ENCODE data around the gene PPFIA4.
"Not testable (repeated sequence)": the region's sequence is repeated elsewhere in the genome, so short reads cannot be mapped to it uniquely, and the experiment has no call there.

Gene PPFIA4

GRCh38 chr1:203001986-203002385 is 24.3 kb upstream of the PPFIA4 start:
- peaks cover 13% of the 10 kb centered on the region for H3K4me1 Mint-ChIP-seq
- no peak overlapping the region for H3K4me3 Mint-ChIP-seq
- no peak for DNase-seq (ENCODE audit: low spot score in 2 of 2)
- no peaks in the 10 kb centered on the region for H3K27me3 Mint-ChIP-seq
- H3K36me3 Mint-ChIP-seq: no peaks in the 10 kb centered on the region
- peaks cover 2% of the 10 kb centered on the region for H3K9me3 Mint-ChIP-seq
- no peak for ATAC-seq (ENCODE audit: low read depth)
- no peak overlapping the region for H3K27ac Mint-ChIP-seq

GRCh38 chr1:203002951-203003350 is 23.3 kb upstream of the PPFIA4 start:
- H3K9me3 Mint-ChIP-seq: peaks cover 2% of the 10 kb centered on the region
- no peaks in the 10 kb centered on the region for H3K27me3 Mint-ChIP-seq
- peaks cover 17% of the 10 kb centered on the region for H3K4me1 Mint-ChIP-seq
- ATAC-seq (ENCODE audit: low read depth) (no peak), DNase-seq (ENCODE audit: low spot score in 2 of 2) (no peak)
- H3K27ac Mint-ChIP-seq: no peak overlapping the region
- H3K36me3 Mint-ChIP-seq: no peaks in the 10 kb centered on the region
- H3K4me3 Mint-ChIP-seq: no peak overlapping the region

GRCh38 chr1:203005395-203006142 is 20.7 kb upstream of the PPFIA4 start:
- DNase-seq (ENCODE audit: low spot score in 2 of 2); H3K27me3 Mint-ChIP-seq; H3K9me3 Mint-ChIP-seq; ATAC-seq (ENCODE audit: low read depth); H3K36me3 Mint-ChIP-seq: not testable (repeated sequence)
- peak overlapping the region; percentile 95 for H3K27ac Mint-ChIP-seq
- H3K4me1 Mint-ChIP-seq: peaks cover 21% of the 10 kb centered on the region
- H3K4me3 Mint-ChIP-seq: peak overlapping the region; percentile 91

- peaks cover 13% of the 10 kb centered on the region for H3K36me3 Mint-ChIP-seq
- H3K9me3 Mint-ChIP-seq: peaks cover 2% of the 10 kb centered on the region
- ATAC-seq (ENCODE audit: low read depth): peak; percentile 91
Observed at GRCh38 chr1:203006948-203007871, 19.1 kb upstream of the PPFIA4 start, which contains the start of gene TMEM183A. TMEM183A (plus strand) TSS chr1:203007374; CDS start chr1:203007466, 92 bp downstream.

GRCh38 chr1:203009185-203009584 is 17.1 kb upstream of the PPFIA4 start:
- Mint-ChIP-seq H3K9me3 (peaks cover 2% of the 10 kb centered on the region), H3K4me1 (peaks cover 26% of the 10 kb centered on the region), H3K27me3 (no peaks in the 10 kb centered on the region), H3K36me3 (peaks cover 22% of the 10 kb centered on the region), H3K27ac (no peak overlapping the region), H3K4me3 (no peak overlapping the region)
- DNase-seq (ENCODE audit: low spot score in 2 of 2): no peak
- ATAC-seq (ENCODE audit: low read depth): no peak

More at GRCh38 chr1:203006948-203007871, 19.1 kb upstream of the PPFIA4 start, which contains the start of gene TMEM183A:
- peak; percentile 85 to 90 for DNase-seq (ENCODE audit: low spot score in 2 of 2)
- peak within 1 kb of the TSS; percentile 91 for H3K4me3 Mint-ChIP-seq
- H3K27me3 Mint-ChIP-seq: no peaks in the 10 kb centered on the region
- peak within 1 kb of the TSS; percentile 95 for H3K27ac Mint-ChIP-seq
- peaks cover 21% of the 10 kb centered on the region for H3K4me1 Mint-ChIP-seq

- no peak overlapping the region for H3K4me3 Mint-ChIP-seq
- ATAC-seq (ENCODE audit: low read depth) (no peak), DNase-seq (ENCODE audit: low spot score in 2 of 2) (no peak)
- H3K9me3 Mint-ChIP-seq: no peaks in the 10 kb centered on the region
- H3K27ac Mint-ChIP-seq: no peak overlapping the region
- peaks cover 23% of the 10 kb centered on the region for H3K4me1 Mint-ChIP-seq
- no peaks in the 10 kb centered on the region for H3K27me3 Mint-ChIP-seq
- H3K36me3 Mint-ChIP-seq: peaks cover 30% of the 10 kb centered on the region
Observed at GRCh38 chr1:203011582-203011981, 14.7 kb upstream of the PPFIA4 start.

GRCh38 chr1:203017061-203017460 is 9.2 kb upstream of the PPFIA4 start:
- H3K36me3 Mint-ChIP-seq: peaks cover 36% of the 10 kb centered on the region
- H3K4me3 Mint-ChIP-seq: no peak overlapping the region
- H3K27ac Mint-ChIP-seq: no peak overlapping the region
- H3K4me1 Mint-ChIP-seq: peaks cover 9% of the 10 kb centered on the region
- DNase-seq (ENCODE audit: low spot score in 2 of 2) (no peak), ATAC-seq (ENCODE audit: low read depth) (no peak)
- H3K27me3 Mint-ChIP-seq: no peaks in the 10 kb centered on the region
- H3K9me3 Mint-ChIP-seq: no peaks in the 10 kb centered on the region

- no peak for DNase-seq (ENCODE audit: low spot score in 2 of 2)
Observed at GRCh38 chr1:203017692-203018091, 8.6 kb upstream of the PPFIA4 start.

GRCh38 chr1:203022855-203023254 is 3.4 kb upstream of the PPFIA4 start:
- H3K4me1 Mint-ChIP-seq; H3K27me3 Mint-ChIP-seq; H3K4me3 Mint-ChIP-seq; ATAC-seq (ENCODE audit: low read depth); DNase-seq (ENCODE audit: low spot score in 2 of 2); H3K9me3 Mint-ChIP-seq; H3K27ac Mint-ChIP-seq: not testable (repeated sequence)
- peaks cover 20% of the 10 kb centered on the region for H3K36me3 Mint-ChIP-seq

More at GRCh38 chr1:203017692-203018091, 8.6 kb upstream of the PPFIA4 start:
- no peak for ATAC-seq (ENCODE audit: low read depth)
- no peaks in the 10 kb centered on the region for H3K27me3 Mint-ChIP-seq
- no peak overlapping the region for H3K4me3 Mint-ChIP-seq
- H3K9me3 Mint-ChIP-seq: no peaks in the 10 kb centered on the region
- H3K36me3 Mint-ChIP-seq: peaks cover 33% of the 10 kb centered on the region
- no peak overlapping the region for H3K27ac Mint-ChIP-seq
- peaks cover 7% of the 10 kb centered on the region for H3K4me1 Mint-ChIP-seq

- Mint-ChIP-seq H3K4me3 (peak overlapping the region; percentile 77), H3K4me1 (peaks cover 7% of the 10 kb centered on the region), H3K9me3 (peaks cover 3% of the 10 kb centered on the region), H3K27me3 (peaks cover 4% of the 10 kb centered on the region), H3K27ac (peak overlapping the region; percentile 86), H3K36me3 (peaks cover 5% of the 10 kb centered on the region)
- no peak for DNase-seq (ENCODE audit: low spot score in 2 of 2)
- ATAC-seq (ENCODE audit: low read depth): no peak
Observed at GRCh38 chr1:203025686-203026030, 633 bp upstream of the PPFIA4 start.

GRCh38 chr1:203026666-203027663 is 674 bp downstream of the PPFIA4 start:
- peaks cover 4% of the 10 kb centered on the region for H3K36me3 Mint-ChIP-seq
- peak overlapping the region; percentile 64 for H3K4me3 Mint-ChIP-seq
- ATAC-seq (ENCODE audit: low read depth) (peak; percentile 33), DNase-seq (ENCODE audit: low spot score in 2 of 2) (no peak)
- H3K27ac Mint-ChIP-seq: no peak overlapping the region
- peaks cover 7% of the 10 kb centered on the region for H3K4me1 Mint-ChIP-seq
- H3K9me3 Mint-ChIP-seq: peaks cover 3% of the 10 kb centered on the region
- H3K27me3 Mint-ChIP-seq: peaks cover 4% of the 10 kb centered on the region

GRCh38 chr1:203028067-203028783 is 1.9 kb downstream of the PPFIA4 start:
- DNase-seq (ENCODE audit: low spot score in 2 of 2): no peak
- H3K4me1 Mint-ChIP-seq: peaks cover 7% of the 10 kb centered on the region

More at GRCh38 chr1:203028067-203028783, 1.9 kb downstream of the PPFIA4 start:
- ATAC-seq (ENCODE audit: low read depth): no peak
- peaks cover 2% of the 10 kb centered on the region for H3K36me3 Mint-ChIP-seq
- H3K27me3 Mint-ChIP-seq: peaks cover 4% of the 10 kb centered on the region
- H3K4me3 Mint-ChIP-seq: no peak overlapping the region
- H3K27ac Mint-ChIP-seq: no peak overlapping the region
- H3K9me3 Mint-ChIP-seq: peaks cover 3% of the 10 kb centered on the region
